ENCODE data around the gene APOBEC3C. TPM values are rescaled to one million over a fixed set of nuclear protein-coding genes. Genes with fewer than 3 reads are reported as not detected.
"Not testable (repeated sequence)": the region's sequence is repeated elsewhere in the genome, so short reads cannot be mapped to it uniquely, and the experiment has no call there.

APOBEC3C gene
- total RNA-seq, 2 experiments from 2014 or later: 61.6 to 63.1 TPM

GRCh38 chr22:39055658-39056057, 41.6 kb downstream of the APOBEC3C start:
- no peaks in the 10 kb centered on the region for H3K9me3 Mint-ChIP-seq
- no peak for DNase-seq
- H3K4me3 Mint-ChIP-seq: no peak overlapping the region
- no peaks in the 10 kb centered on the region for H3K27me3 Mint-ChIP-seq
- H3K4me1 Mint-ChIP-seq: no peaks in the 10 kb centered on the region
- H3K36me3 Mint-ChIP-seq: no peaks in the 10 kb centered on the region
- no peak overlapping the region for H3K27ac Mint-ChIP-seq

GRCh38 chr22:39061290-39061689, 47.2 kb downstream of the APOBEC3C start:
- not testable (repeated sequence) for H3K27me3 Mint-ChIP-seq

GRCh38 chr22:39061951-39062350, 47.9 kb downstream of the APOBEC3C start:
- not testable (repeated sequence) for H3K9me3 Mint-ChIP-seq, H3K36me3 Mint-ChIP-seq, DNase-seq, H3K27ac Mint-ChIP-seq, H3K27me3 Mint-ChIP-seq, H3K4me3 Mint-ChIP-seq
- H3K4me1 Mint-ChIP-seq: peaks cover 14% of the 10 kb centered on the region

More at GRCh38 chr22:39061290-39061689, 47.2 kb downstream of the APOBEC3C start:
- not testable (repeated sequence) for H3K27ac Mint-ChIP-seq, H3K36me3 Mint-ChIP-seq, H3K4me3 Mint-ChIP-seq, H3K9me3 Mint-ChIP-seq, DNase-seq
- H3K4me1 Mint-ChIP-seq: peaks cover 14% of the 10 kb centered on the region

DNA sequence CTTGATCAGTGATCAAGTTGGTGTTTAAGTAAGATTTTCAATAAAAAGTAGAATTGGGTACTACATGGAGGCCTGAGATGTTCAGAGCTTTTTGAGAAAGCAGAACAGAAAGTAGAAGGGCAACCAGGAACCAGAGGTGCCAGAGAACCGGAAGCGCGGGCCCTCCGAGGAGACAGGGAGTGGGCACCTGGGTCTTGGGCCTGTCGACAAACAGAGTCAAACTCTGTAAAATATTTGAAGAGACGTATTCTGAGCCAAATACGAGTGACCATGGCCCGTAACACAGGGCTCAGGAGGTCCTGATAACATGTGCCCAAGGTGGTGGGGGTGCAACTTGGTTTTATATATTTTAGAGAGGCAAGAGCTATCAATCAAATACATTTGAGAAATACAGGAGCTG, 49.8 kb downstream of the APOBEC3C start:
- peak overlapping the region; percentile 71 for H3K27ac Mint-ChIP-seq

DNA sequence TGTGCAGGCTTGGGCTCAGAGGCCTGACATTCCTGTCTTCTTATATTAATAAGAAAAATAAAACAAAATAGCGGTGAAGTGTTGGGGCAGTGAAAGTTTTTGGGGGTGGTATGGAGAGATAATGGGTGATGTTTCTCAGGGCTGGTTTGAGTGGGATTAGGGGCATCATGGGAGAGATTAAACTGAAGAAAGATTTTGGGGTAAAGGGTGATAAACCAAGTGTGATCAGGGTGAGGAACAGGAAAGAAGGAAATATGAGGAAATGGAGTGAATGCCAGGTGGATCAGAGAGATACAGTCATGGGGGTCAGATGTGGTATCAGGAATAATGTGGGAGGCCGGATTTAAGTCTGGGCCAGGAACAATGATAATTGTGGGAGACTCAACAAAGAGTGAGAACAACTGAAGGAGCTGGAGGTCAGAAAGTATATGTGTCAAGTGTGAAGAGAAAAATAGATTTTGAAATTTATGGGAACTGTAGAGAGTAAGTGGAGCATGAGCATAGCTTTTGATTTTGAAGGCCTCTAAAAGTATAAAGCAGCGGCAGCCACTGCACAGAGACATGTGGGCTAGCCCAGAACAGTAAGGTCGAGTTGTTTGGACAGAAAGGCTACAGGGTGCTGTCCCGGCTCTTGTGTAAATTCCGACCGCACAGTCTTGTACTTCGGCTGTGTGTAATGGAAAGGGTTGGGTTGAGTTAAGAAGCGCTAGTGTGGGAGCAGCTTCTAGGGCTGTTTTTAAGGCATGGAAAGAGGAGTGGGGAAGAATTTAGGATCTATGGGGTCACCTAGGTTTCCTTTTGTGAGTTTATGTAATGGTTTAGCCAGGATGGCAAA, 52.6 kb downstream of the APOBEC3C start:
- not testable (repeated sequence) for H3K4me3 Mint-ChIP-seq, H3K27ac Mint-ChIP-seq, H3K36me3 Mint-ChIP-seq, H3K27me3 Mint-ChIP-seq, H3K9me3 Mint-ChIP-seq, DNase-seq
- peaks cover 16% of the 10 kb centered on the region for H3K4me1 Mint-ChIP-seq

More for the DNA sequence above, 49.8 kb downstream of the APOBEC3C start:
- not testable (repeated sequence) for H3K36me3 Mint-ChIP-seq, DNase-seq, H3K4me3 Mint-ChIP-seq, H3K27me3 Mint-ChIP-seq, H3K9me3 Mint-ChIP-seq
- peaks cover 14% of the 10 kb centered on the region for H3K4me1 Mint-ChIP-seq

DNA sequence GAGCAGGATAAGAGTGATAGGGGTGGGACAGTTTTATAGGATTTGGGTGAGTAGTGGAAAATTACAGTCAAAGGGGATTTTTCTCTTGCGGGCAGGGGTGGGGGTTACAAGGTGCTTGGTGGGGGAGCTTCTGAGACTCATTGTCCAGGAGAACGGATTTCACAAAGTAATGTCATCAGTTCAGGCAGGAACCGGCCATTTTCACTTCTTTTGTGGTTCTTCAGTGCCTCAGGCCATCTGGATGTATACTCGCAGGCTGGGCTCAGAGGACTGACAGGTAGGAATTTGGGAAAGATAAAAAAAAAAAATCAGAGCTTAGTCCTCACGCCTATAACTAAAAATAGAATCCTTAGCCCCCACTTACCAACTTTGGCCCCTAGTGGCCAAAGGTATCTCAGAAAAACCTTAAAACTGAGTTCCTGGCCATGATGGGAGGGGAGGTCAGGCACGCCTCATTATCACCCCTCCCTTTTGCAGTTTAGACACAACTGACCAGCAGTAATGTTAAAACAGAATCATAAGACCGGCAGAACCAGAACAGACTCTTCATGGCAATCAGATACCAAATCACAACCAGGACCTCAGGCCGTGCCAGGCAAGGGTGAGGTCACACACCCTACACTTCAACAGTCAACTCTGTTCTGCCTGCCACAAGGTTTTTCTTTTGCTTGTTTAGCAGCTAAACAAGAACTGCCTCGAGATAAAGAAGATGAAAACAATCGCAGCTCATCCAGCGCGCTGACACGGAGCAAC, 54.2 kb downstream of the APOBEC3C start:
- Mint-ChIP-seq H3K4me3 (peak overlapping the region; percentile 32), H3K4me1 (peaks cover 16% of the 10 kb centered on the region), H3K27me3 (no peaks in the 10 kb centered on the region), H3K9me3 (no peaks in the 10 kb centered on the region), H3K36me3 (peaks cover 5% of the 10 kb centered on the region), H3K27ac (no peak overlapping the region)
- DNase-seq: no peak

Other genes with a start within 250 kb of the APOBEC3C start
- gene DNAL4, start 220.1 kb upstream of the APOBEC3C start, total RNA-seq: 1 to 10 TPM; 6.7 to 7.4 TPM
- gene NPTXR, start 170.2 kb upstream of the APOBEC3C start, total RNA-seq: under 1 TPM; 0.85 to 0.88 TPM
- gene CBX6, start 142.0 kb upstream of the APOBEC3C start, total RNA-seq: 100 to 1,000 TPM; 141 TPM
- gene APOBEC3A, start 56.6 kb upstream of the APOBEC3C start, total RNA-seq: not detected
- 1 to 10 TPM; 3.4 TPM for gene APOBEC3B, start 31.9 kb upstream of the APOBEC3C start, total RNA-seq
- gene APOBEC3D, start 6.9 kb downstream of the APOBEC3C start, total RNA-seq: 10 to 100 TPM; 23.1 to 24.1 TPM
- gene APOBEC3F, start 26.6 kb downstream of the APOBEC3C start, total RNA-seq: 10 to 100 TPM; 19.4 to 20.4 TPM
- gene APOBEC3G, start 63.0 kb downstream of the APOBEC3C start, total RNA-seq: 10 to 100 TPM; 44.2 to 44.3 TPM
- 1 to 10 TPM; 4.3 to 5.3 TPM for gene APOBEC3H, start 83.0 kb downstream of the APOBEC3C start, total RNA-seq
- 10 to 100 TPM; 11.6 to 12.5 TPM for gene CBX7, start 138.4 kb downstream of the APOBEC3C start, total RNA-seq
- under 1 TPM; 0.35 to 0.40 TPM for gene PDGFB, start 230.7 kb downstream of the APOBEC3C start, total RNA-seq